NK-92 (cell line): ENCODE results near the gene ZMAT5.

Source experiments
- DNase-seq: peaks from one replicate; lab custom pipeline; 2025; ENCODE audit not compliant: unreplicated experiment; lab: John Stamatoyannopoulos, UW

ZMAT5 gene

DNA sequence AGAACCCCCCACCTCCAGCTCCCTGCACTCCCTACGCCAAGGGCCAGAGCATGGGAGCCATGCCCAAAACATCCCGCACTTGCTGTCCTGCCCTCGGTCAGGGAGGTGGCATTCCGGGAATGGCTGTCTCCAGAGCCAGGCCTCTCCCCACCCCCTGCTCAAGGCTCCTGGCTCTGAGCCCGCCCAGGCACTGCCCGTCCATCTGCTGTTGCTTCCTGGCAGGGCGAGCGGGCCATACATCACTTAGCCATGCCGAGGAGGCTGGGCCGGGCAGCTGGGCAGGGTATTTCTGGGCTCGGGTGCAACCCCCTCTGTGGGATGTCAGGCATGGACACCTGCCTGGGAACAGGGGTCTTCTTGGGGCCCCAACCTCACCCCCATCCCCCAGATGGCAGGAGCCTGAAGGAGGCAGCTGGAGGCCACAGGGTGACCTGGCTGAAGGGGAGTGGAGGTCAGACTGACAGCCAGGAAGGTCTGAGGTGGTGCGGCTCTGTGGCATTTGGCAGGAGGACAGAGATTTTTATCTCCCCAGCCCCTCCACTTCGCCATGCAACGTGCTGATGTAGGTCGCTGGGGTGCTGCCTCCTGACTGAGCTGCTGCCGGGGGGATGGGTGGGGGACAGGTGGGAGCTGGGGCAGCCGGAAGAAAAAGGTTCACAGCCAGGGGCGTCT, 55.7 kb downstream of the ZMAT5 start:
- DNase-seq = no peak

DNA sequence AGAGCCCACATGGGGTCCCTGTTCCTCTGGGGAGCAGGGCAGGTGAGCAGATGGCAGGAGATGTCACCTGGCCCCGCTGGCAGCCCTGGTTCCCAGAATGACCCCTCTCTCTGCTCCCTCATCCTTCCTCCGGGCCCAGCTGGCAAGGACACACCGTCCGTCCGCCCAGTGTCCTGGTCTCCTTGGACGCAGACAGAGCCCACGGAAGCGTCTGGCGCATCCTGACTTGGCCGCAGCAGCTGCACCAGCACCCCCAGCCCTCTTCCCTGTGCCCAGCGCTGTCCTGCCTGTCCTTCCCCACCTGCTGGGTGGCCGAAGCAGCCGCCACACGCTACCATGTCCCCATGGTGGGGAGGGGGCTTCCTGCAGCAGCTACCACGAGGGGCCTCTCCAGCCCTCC, 56.6 kb downstream of the ZMAT5 start:
- DNase-seq = no peak

- no peak for DNase-seq
These were observed 59.3 kb downstream of the ZMAT5 start for GRCh38 chr22:29707471-29707870.

DNA sequence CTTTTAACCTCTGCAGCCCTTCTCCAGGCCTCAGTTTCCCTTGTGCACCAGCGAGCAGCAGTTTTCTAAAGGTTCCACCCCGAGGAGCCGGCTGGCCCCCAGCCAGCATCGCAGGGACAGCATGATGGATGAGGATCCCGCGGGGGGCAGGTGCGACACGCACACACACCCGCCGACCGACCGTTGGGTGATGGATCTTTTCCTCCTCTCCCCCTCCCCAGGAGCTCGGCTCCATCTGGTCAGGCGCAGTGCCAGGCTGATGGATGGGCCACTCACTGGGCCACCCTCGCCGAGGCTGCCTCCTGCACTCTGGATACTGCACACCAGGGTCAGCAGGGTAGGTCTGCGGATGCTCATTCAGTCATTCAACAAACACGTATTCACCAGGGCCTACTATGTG, 59.8 kb downstream of the ZMAT5 start:
- DNase-seq = no peak

- DNase-seq = no peak
These were observed 60.3 kb downstream of the ZMAT5 start for GRCh38 chr22:29706486-29706885.

DNA sequence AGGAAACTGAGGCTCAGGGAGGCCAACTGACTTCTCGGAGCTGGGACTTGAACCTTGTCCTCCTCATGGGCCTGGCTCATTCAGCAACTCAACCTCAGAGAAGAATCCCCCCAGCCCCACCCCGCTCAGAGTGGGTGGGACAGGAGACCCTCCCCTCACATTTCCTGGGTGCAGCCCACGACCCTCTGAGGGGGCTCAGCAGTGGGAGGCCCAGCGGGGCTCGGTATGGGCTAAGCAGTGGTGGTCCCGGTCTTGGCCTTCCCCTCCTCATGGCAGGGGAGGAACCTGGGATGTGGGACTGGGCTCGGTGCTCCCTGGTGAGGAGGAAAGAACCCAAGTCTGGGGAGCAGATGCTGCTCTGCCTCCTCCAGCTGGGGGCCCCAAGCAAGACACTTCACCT, 61.2 kb downstream of the ZMAT5 start:
- no peak for DNase-seq

DNA sequence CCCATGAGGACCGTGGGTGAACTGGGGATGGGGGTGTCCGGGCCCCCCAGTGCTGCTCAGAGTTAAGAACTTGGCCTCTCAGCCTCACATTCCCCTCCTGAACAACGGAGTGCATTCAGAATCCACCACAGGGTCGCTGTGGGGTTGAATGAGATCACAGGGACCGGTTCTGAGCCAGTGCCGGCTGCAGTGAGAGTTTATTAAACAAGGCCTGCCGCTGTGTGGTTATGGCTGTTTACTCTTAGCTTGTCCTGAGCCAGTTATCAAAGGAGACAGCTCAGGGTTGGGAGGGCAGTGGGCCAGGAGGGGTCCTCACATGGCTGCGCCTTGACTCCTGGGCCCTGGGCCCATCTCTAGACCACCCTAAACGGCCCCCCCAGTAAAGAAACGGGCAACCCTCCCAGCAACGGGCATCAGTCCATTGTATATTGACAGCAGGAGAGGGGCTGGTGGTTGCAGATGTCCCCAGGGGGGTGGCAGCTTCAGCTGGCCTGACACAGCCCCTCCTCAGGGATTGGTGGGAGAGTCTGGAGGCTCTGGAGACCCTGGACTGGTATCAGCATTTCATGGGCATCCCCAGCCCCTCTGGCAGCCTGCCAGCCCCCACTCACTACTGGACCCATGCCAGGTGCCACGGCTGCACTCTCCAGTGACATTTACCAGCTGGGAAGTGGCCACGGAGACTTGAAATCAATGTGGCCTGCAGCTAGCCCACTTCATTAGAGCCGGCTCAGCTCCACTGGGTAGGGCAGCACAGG, 62.1 kb downstream of the ZMAT5 start:
- DNase-seq = no peak

GRCh38 chr22:29703569-29704195, 63.1 kb downstream of the ZMAT5 start:
- DNase-seq = no peak

DNA sequence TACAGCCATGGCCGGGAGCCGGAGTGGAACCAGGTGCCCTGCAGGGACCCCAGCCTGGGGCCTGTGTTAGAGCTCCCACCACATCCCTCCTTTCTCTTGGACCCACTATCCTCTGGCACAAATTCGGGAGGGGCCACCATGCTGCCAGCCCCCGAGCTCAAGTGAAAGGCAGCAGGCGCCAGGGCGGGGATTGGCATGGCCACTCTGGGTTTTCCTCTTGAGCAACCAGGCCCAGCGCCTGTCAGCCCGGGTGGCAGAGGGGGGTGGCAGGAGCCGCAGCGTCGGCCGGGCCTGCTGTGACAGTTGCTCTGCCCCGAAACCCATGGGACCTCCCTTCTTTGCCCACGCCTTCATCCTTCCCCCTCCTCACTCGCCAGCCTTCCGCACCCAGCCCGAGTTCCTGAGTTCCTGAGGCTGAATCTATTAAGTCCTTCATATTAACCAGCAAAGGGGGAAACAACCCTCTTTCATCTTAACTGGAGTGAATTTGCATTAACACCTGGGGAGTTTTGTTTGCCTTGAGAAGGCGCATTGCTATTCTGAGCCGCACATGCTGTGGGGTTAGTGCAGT, 63.8 kb downstream of the ZMAT5 start:
- DNase-seq = no peak

- DNase-seq = no peak
These were observed 64.5 kb downstream of the ZMAT5 start for GRCh38 chr22:29702000-29702930.

GRCh38 chr22:29701155-29701999, 65.4 kb downstream of the ZMAT5 start:
- DNase-seq = no peak

GRCh38 chr22:29700900-29701154, 66.0 kb downstream of the ZMAT5 start:
- DNase-seq = no peak

- no peak for DNase-seq
These were observed 66.5 kb downstream of the ZMAT5 start for GRCh38 chr22:29700206-29700899.

DNA sequence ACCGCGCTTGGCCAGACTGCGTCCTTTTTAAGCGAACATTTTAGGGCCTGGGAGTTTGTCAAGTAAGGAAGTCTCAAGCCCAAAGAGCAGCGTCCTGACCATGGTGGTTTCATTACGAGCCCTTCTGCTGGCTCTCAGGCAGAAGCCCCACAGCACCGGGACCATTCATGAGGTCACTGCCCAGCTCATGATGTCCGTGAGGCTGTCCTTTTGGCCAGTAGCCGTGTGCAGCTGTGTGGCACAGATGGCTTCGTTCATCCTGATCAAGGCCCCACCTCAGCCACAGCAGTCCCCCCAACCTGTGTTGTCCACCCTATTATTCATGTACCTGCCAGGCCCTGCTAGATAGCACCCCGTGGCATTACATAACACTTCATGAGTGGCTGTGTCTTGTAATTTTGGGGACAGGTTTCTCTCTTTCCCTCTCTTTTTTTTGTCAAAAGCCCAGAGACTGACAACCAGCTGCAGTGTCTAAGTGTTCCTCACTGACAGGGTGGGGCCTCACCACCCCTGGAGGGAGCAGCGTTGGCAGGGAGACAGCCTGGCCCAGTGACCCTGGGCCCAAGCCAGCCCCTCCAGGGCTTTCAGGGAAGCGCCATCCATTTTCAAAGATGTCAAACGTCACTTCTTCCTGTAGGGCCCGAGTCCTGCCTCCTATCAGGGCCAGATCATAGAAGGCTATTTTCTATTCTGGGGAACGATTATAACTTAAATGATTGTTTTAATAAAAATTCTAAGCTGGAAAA, 68.8 kb downstream of the ZMAT5 start:
- DNase-seq = no peak

DNA sequence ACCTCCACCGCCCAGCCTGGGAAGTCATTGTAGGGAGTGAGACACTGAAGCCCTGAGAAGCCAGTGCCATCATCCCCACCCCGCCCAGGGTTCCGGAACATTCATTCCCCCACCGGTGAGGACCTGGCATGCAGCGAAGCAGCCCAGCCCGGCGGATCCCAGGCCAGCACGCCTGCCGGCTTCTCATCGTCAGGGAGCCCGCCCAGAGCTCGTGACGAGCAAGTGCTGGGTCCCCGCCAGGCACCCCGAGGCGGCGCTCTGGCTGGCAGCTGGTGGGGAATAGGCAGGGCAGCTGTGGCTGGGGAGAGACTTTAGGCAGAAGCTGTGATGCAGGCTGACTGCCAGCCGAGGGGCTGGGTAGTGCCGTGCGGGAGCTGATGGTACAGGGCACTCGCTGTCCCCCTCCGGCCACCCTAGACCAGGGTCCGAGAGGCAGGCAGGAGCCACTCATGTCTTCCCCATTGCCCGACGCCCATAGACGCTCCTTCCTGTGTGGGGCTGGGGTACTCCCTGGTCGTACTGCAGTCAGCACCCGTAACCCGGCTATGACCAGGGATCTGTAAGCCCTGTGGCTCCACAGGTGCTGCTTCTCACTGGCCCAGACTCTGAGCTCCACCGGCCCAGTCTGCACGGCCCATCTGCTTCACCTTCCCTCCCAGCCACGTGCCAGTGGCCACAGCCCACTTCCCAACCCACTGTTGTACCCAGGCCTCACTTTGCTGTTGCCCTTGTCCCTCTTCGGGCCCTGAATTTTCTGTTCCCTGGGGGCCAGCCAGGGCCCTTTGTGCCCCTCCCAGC, 71.5 kb downstream of the ZMAT5 start:
- no peak for DNase-seq

DNA sequence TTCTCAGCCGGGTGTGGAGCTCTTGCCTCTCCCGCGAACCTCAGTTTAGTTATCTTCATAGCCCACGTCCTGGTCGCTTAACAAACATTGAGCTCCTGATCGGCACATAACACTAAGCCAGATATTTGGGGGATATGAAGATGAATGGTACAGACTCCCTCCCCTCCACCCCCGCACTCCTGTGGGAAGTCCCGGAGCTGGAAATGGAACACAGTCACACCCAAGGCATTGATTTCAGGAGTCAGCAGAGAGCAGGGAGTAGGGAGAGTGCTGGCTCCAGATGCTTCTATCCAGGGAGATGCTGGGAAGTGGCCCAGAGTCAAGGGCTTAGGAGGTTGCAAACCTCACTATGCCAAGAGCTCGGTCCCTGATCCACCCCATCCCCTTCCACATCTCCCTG, 73.1 kb downstream of the ZMAT5 start:
- DNase-seq = no peak

GRCh38 chr22:29693161-29693560, 73.6 kb downstream of the ZMAT5 start:
- DNase-seq = no peak

- DNase-seq = no peak
These were observed 74.5 kb downstream of the ZMAT5 start for GRCh38 chr22:29692327-29692640.
